ENCODE results near the gene MRPL11. TPM values are rescaled to one million over a fixed set of nuclear protein-coding genes. Genes with fewer than 3 reads are reported as not detected.

MRPL11 gene
- total RNA-seq, 1 donor = 33.3 TPM

DNA sequence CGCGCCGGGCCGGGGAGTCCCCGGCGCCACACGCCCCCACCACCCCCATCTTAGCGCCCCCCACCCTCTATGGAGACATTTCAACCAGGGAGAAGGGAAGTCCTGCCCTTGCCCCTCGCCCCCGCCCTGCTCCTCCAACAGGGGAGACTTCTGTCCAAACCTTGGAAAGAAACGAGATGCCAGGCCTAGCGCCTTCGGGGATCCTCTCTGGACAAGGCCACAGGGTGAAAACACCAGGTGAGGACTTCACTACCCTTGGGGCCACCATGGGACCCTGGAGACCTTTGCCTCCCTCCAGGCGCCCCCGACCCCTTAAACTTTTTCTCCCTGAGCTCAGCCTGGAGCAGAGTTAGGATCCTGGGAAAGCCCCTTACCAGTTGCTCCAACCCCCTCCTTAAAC, 29.4 kb downstream of the MRPL11 start:
- no peak overlapping the region for H2AFZ ChIP-seq (ENCODE audit: low read length)
- DNase-seq (ENCODE audit: insufficient read length, low spot score, missing footprints) = peak; percentile 83
- peak overlapping the region; percentile 27 for H3K4me2 ChIP-seq (ENCODE audit: insufficient read depth, low read length)
- H3K27me3 ChIP-seq (ENCODE audit: insufficient read depth, low read length) = peaks cover 18% of the 10 kb centered on the region
- TF ChIP-seq, protein P1, sequence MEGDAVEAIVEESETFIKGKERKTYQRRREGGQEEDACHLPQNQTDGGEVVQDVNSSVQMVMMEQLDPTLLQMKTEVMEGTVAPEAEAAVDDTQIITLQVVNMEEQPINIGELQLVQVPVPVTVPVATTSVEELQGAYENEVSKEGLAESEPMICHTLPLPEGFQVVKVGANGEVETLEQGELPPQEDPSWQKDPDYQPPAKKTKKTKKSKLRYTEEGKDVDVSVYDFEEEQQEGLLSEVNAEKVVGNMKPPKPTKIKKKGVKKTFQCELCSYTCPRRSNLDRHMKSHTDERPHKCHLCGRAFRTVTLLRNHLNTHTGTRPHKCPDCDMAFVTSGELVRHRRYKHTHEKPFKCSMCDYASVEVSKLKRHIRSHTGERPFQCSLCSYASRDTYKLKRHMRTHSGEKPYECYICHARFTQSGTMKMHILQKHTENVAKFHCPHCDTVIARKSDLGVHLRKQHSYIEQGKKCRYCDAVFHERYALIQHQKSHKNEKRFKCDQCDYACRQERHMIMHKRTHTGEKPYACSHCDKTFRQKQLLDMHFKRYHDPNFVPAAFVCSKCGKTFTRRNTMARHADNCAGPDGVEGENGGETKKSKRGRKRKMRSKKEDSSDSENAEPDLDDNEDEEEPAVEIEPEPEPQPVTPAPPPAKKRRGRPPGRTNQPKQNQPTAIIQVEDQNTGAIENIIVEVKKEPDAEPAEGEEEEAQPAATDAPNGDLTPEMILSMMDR (IDR thresholded peaks at IDR 0.05; ENCODE audit: extremely low read depth, low read depth, low read length) = no peak
- no peaks in the 10 kb centered on the region for H3K4me1 ChIP-seq (ENCODE audit: insufficient read depth, low read length)
- no peaks in the 10 kb centered on the region for H3K36me3 ChIP-seq (ENCODE audit: insufficient read depth, low read length)
- no peaks in the 10 kb centered on the region for H3K79me2 ChIP-seq (ENCODE audit: insufficient read depth, low read length)
- H4K20me1 ChIP-seq (ENCODE audit: insufficient read depth, low read length) = no peaks in the 10 kb centered on the region
- no peaks in the 10 kb centered on the region for H3K9me3 ChIP-seq (ENCODE audit: low read depth, low read length)
- peak overlapping the region; percentile 68 for H3K4me3 ChIP-seq (ENCODE audit: insufficient read depth, low read length)
- H3K27ac ChIP-seq (ENCODE audit: low read depth, low read length) = no peak overlapping the region

DNA sequence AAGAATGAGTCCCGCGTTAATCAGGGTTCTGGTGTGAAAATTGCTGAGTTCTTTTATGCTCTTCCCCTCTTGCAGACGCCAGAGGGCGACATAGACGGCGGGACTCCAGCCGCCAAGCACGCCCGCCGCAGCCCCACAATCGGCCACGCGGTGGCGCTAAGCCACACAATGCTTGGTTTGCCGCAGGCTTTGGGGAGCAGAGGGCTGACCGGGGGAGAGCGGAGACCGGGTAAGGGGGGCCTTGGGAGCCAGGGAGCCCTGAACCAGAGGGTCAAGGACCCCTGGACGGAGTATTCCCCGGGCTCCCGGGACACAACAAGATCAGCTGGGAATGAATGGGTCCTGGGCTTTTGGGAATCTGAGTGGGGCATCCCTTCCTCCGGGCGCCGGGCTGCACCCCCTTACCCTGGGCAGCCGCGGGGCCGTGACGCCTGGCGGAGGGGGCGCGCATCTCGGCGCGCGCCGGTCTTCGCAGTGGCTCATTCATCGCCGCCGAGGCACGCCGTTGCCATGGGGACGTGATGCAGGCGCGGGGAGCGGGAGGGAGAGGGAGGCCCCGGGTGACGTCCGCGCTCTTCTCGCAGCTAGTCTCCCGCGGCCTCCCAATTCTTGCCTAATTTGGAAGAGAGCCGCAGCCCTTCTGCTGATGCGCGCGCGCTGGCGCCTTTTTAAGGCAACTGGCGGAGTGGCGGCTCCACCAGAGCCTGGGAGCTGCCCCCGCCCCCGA, 30.0 kb downstream of the MRPL11 start:
- H2AFZ ChIP-seq (ENCODE audit: low read length) = peak overlapping the region; percentile 56
- H3K27ac ChIP-seq (ENCODE audit: low read depth, low read length) = peak overlapping the region; percentile 54
- no peaks in the 10 kb centered on the region for H3K79me2 ChIP-seq (ENCODE audit: insufficient read depth, low read length)

DNA sequence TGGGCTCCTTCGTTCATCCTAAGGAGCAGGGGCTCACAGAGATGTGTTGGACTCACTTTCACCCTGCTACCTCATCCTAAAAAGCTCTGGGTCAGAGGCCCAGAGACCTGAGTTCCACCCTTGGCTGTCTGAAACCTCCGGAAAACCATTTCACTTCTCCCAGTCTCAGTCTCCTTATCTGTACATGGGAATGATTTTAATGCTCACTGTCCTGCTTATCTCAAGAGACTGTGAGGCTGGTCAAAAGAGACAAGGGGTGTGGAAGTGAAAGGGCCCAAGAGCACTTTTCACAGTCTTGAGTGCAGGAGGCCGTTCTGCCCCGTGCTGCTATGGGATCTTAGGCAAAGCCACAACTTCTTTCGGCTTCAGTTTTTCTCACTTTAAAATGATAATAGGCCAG, 31.0 kb downstream of the MRPL11 start:
- TF ChIP-seq, protein P1 (IDR thresholded peaks at IDR 0.05; ENCODE audit: extremely low read depth, low read depth, low read length) = no peak
- Histone ChIP-seq H4K20me1 (ENCODE audit: insufficient read depth, low read length) (no peaks in the 10 kb centered on the region), H3K9me3 (ENCODE audit: low read depth, low read length) (no peaks in the 10 kb centered on the region), H3K4me2 (ENCODE audit: insufficient read depth, low read length) (no peak overlapping the region), H3K27ac (ENCODE audit: low read depth, low read length) (no peak overlapping the region), H3K79me2 (ENCODE audit: insufficient read depth, low read length) (no peaks in the 10 kb centered on the region), H3K4me1 (ENCODE audit: insufficient read depth, low read length) (no peaks in the 10 kb centered on the region), H3K36me3 (ENCODE audit: insufficient read depth, low read length) (no peaks in the 10 kb centered on the region), H3K4me3 (ENCODE audit: insufficient read depth, low read length) (no peak overlapping the region), H3K27me3 (ENCODE audit: insufficient read depth, low read length) (peaks cover 33% of the 10 kb centered on the region), H2AFZ (ENCODE audit: low read length) (no peak overlapping the region)
- DNase-seq (ENCODE audit: insufficient read length, low spot score, missing footprints) = no peak

More for the DNA sequence above, 30.0 kb downstream of the MRPL11 start:
- Histone ChIP-seq H3K36me3 (ENCODE audit: insufficient read depth, low read length) (no peaks in the 10 kb centered on the region), H3K27me3 (ENCODE audit: insufficient read depth, low read length) (peaks cover 23% of the 10 kb centered on the region), H4K20me1 (ENCODE audit: insufficient read depth, low read length) (no peaks in the 10 kb centered on the region), H3K4me1 (ENCODE audit: insufficient read depth, low read length) (no peaks in the 10 kb centered on the region), H3K4me2 (ENCODE audit: insufficient read depth, low read length) (peak overlapping the region; percentile 77), H3K4me3 (ENCODE audit: insufficient read depth, low read length) (peak overlapping the region; percentile 68), H3K9me3 (ENCODE audit: low read depth, low read length) (no peaks in the 10 kb centered on the region)
- TF ChIP-seq, protein P1 (IDR thresholded peaks at IDR 0.05; ENCODE audit: extremely low read depth, low read depth, low read length) = peak; percentile 100
- DNase-seq (ENCODE audit: insufficient read length, low spot score, missing footprints) = peak; percentile 100

DNA sequence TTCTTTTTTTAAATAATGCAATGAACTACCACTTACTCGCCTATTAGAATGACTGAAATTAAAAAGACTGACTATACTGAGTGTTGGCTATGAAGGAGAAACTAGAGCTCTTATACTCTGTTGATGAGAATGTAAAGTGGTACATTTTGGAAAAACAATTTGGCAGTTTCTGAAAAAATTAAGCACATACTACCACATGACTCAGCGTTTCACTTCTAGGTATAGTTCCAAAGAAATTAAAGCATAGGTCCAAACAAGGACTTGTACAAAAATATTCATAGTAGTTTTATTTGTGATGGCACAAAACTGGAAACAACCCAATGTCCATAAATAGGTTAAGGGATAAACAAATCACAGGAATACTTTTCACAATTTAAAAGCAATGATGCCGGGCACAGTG, 44.7 kb downstream of the MRPL11 start:
- H3K4me2 ChIP-seq (ENCODE audit: insufficient read depth, low read length) = no peak overlapping the region
- no peaks in the 10 kb centered on the region for H3K4me1 ChIP-seq (ENCODE audit: insufficient read depth, low read length)
- H4K20me1 ChIP-seq (ENCODE audit: insufficient read depth, low read length) = no peaks in the 10 kb centered on the region
- H3K79me2 ChIP-seq (ENCODE audit: insufficient read depth, low read length) = no peaks in the 10 kb centered on the region
- no peak overlapping the region for H3K4me3 ChIP-seq (ENCODE audit: insufficient read depth, low read length)
- no peaks in the 10 kb centered on the region for H3K9me3 ChIP-seq (ENCODE audit: low read depth, low read length)
- H3K27me3 ChIP-seq (ENCODE audit: insufficient read depth, low read length) = peaks cover 7% of the 10 kb centered on the region
- no peak overlapping the region for H3K27ac ChIP-seq (ENCODE audit: low read depth, low read length)
- no peak overlapping the region for H2AFZ ChIP-seq (ENCODE audit: low read length)
- TF ChIP-seq, protein P1 (IDR thresholded peaks at IDR 0.05; ENCODE audit: extremely low read depth, low read depth, low read length) = no peak
- peak; percentile 71 for DNase-seq (ENCODE audit: insufficient read length, low spot score, missing footprints)
- H3K36me3 ChIP-seq (ENCODE audit: insufficient read depth, low read length) = no peaks in the 10 kb centered on the region
